ENCODE data around the gene SS18L1. TPM values are rescaled to one million over a fixed set of nuclear protein-coding genes. Genes with fewer than 3 reads are reported as not detected.

Gene SS18L1
- total RNA-seq, 1 experiment from 2014 or later = 15.1 TPM

- no peak for DNase-seq (ENCODE audit: low read depth)
Measured at GRCh38 chr20:62226707-62227590, 83.4 kb downstream of the SS18L1 start.

DNA sequence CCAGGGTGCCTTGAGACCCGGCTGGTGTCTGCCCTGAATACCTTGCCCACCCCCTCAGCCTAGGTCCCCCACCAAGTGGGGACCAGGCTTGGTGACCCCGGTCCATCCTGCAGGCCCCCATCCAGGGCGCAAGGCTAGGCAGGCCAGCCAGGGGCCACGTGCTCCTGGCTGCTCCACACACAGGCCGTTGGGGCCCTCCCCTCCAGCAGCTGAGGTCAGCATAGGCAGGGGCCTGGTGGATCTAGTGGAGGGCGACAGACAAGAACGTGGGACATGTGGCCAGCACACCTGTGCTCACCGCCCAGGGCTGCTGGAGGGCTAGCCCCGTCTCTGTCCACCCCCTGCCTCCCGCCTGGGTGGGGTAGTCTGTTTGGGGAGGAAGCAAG is 84.0 kb downstream of the SS18L1 start:
- DNase-seq (ENCODE audit: low read depth) = no peak

DNA sequence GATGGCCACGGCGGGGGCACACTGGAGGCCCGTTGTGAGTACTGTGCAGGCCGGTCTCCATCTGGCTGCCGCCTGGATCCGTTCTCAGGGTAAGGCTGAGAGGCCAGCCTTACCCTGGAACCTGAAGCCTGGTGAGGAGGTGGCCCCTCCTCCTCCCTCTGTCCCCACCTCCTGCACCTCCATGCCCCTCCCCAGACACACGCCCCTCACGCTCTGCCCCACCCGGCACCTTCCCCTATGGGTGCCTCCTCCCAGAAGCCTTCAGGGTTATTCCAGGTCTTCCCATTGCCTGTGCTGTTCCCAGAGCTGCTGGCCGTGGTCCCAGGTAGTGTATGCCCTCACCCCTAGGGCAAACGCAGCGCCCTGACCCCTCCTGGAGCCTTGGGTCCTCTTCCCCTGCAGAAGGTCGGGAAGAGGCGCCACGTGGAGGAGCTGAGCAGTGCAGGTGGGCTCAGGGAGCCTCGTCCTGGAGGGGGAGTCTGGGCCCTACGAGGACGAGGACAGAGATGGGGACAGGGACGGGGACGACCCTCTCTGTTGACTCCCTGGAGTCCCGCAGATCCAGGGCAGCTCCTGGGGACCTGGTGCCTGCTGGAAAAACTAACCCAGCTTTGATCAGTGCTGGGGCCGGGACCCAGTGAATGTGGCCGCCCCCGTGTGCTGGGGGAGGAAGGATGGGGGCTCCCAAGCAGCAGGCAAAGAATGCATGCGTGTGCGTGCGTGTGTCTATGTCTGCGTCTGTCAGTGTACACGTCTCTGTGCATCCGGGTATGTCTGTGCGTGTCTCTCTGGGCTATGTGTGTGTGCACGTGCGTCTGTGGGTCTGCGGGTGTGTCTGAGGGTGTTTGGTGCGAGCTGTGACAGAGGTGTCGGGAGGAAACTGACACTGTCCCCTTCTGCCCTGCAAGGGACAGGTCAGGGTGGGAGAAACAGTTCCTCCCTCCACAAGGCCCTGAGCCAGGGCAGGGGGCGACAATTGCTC is 84.7 kb downstream of the SS18L1 start:
- DNase-seq (ENCODE audit: low read depth) = no peak

- no peak for DNase-seq (ENCODE audit: low read depth)
Measured at GRCh38 chr20:62228982-62229545, 85.5 kb downstream of the SS18L1 start.

DNA sequence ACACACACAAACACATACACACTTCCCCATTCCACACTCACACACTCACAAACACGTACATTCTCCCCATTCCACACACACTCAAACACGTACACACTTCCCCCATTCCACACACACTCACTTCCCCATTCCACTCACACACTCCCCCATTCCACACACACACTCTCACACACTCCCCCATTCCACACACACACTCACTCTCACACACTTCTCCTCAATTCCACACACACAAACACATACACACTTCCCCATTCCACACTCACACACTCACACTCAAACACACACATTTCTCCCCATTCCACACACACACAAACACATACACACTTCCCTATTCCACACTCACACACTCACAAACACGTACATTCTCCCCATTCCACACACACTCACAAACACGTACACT is 86.1 kb downstream of the SS18L1 start:
- no peak for DNase-seq (ENCODE audit: low read depth)

GRCh38 chr20:62230276-62230675 is 86.7 kb downstream of the SS18L1 start:
- DNase-seq (ENCODE audit: low read depth) = no peak

DNA sequence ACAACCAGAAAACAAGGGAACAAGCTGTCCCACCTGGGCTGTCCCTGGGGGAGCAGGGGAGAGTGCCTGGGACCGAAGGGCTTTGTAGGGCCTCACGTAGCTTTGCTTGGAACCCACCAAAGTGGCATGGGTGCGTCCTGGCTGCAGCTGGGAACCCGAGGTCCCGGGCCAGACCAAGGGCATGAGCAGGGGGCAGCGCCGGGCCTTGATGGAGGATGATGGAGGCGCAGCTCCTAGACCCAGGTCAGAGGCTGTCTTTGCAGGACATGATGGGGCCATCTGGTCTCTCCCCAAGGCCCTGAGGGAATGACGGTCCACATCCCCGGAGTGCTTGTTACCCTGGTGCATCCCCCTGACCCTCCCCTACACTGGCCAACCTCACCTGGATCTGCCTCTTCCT is 87.1 kb downstream of the SS18L1 start:
- no peak for DNase-seq (ENCODE audit: low read depth)

- no peak for DNase-seq (ENCODE audit: low read depth)
Measured at GRCh38 chr20:62231292-62231691, 87.7 kb downstream of the SS18L1 start.

Other genes with a start within 250 kb of the SS18L1 start
- gene TAF4, start 77.9 kb upstream of the SS18L1 start, total RNA-seq (2014; rRNA removed; shearing (Covaris generic)) = 11.7 and 12.4 TPM in 2 replicates
- gene LSM14B, start 21.3 kb upstream of the SS18L1 start, total RNA-seq (2014; rRNA removed; shearing (Covaris generic)) = 46.5 and 60.4 TPM in 2 replicates
- 881 and 940 TPM in 2 replicates for gene PSMA7, start 375 bp upstream of the SS18L1 start, total RNA-seq (2014; rRNA removed; shearing (Covaris generic))
- gene MTG2, start 39.3 kb downstream of the SS18L1 start, total RNA-seq (2014; rRNA removed; shearing (Covaris generic)) = 19.9 and 46.4 TPM in 2 replicates
- not detected in 2 replicates for gene HRH3, start 76.5 kb downstream of the SS18L1 start, total RNA-seq (2014; rRNA removed; shearing (Covaris generic))
- 20.7 and 29.2 TPM in 2 replicates for gene OSBPL2, start 94.8 kb downstream of the SS18L1 start, total RNA-seq (2014; rRNA removed; shearing (Covaris generic))
- gene ADRM1, start 159.2 kb downstream of the SS18L1 start, total RNA-seq (2014; rRNA removed; shearing (Covaris generic)) = 235 and 272 TPM in 2 replicates
- gene LAMA5, start 223.5 kb downstream of the SS18L1 start, total RNA-seq (2014; rRNA removed; shearing (Covaris generic)) = 5.6 and 29.7 TPM in 2 replicates
- gene RPS21, start 243.3 kb downstream of the SS18L1 start, total RNA-seq (2014; rRNA removed; shearing (Covaris generic)) = 1,541 and 2,007 TPM in 2 replicates